GM18511 (cell line): ENCODE results near the gene CDK6.
"Not testable (repeated sequence)": the region's sequence is repeated elsewhere in the genome, so short reads cannot be mapped to it uniquely, and the experiment has no call there.

ENCODE experiments used
- ATAC-seq: cut with Tn5 transposase; IDR thresholded peaks from one replicate; pipeline ENCODE4 v1.9.1; 2021; ENCODE audit warnings: mild to moderate bottlenecking, moderate library complexity; ENCODE audit not compliant: unreplicated experiment

The CDK6 gene

GRCh38 chr7:92604517-92604916 lies 231.9 kb downstream of the CDK6 start:
- not testable (repeated sequence) for ATAC-seq

GRCh38 chr7:92603089-92603445 lies 233.3 kb downstream of the CDK6 start:
- no peak for ATAC-seq

GRCh38 chr7:92602352-92603088 lies 233.9 kb downstream of the CDK6 start:
- no peak for ATAC-seq

GRCh38 chr7:92598310-92598981 lies 237.9 kb downstream of the CDK6 start:
- peak; percentile 80 for ATAC-seq

- ATAC-seq, result no peak
Observed at GRCh38 chr7:92595281-92595680, 241.1 kb downstream of the CDK6 start.

GRCh38 chr7:92594746-92595145 lies 241.6 kb downstream of the CDK6 start:
- ATAC-seq, result no peak

GRCh38 chr7:92590711-92591310 lies 245.6 kb downstream of the CDK6 start:
- no peak for ATAC-seq

GRCh38 chr7:92589056-92589455 lies 247.3 kb downstream of the CDK6 start:
- ATAC-seq, result no peak

GRCh38 chr7:92588561-92588960 lies 247.8 kb downstream of the CDK6 start:
- no peak for ATAC-seq

GRCh38 chr7:92586841-92587240 lies 249.5 kb downstream of the CDK6 start:
- ATAC-seq, result no peak

GRCh38 chr7:92586403-92586802 lies 250.0 kb downstream of the CDK6 start:
- ATAC-seq, result no peak

GRCh38 chr7:92584953-92585352 lies 251.4 kb downstream of the CDK6 start:
- no peak for ATAC-seq

- no peak for ATAC-seq
Observed at GRCh38 chr7:92582948-92583347, 253.4 kb downstream of the CDK6 start.

GRCh38 chr7:92576296-92576695 lies 260.1 kb downstream of the CDK6 start:
- ATAC-seq, result no peak

- ATAC-seq, result no peak
Observed at GRCh38 chr7:92569137-92569536, 267.2 kb downstream of the CDK6 start.

GRCh38 chr7:92567460-92567859 lies 268.9 kb downstream of the CDK6 start:
- ATAC-seq, result no peak

- ATAC-seq, result no peak
Observed at GRCh38 chr7:92563345-92563744, 273.0 kb downstream of the CDK6 start.

GRCh38 chr7:92560602-92561001 lies 275.8 kb downstream of the CDK6 start:
- no peak for ATAC-seq

- ATAC-seq, result no peak
Observed at GRCh38 chr7:92557808-92558362, 278.5 kb downstream of the CDK6 start.

- ATAC-seq, result no peak
Observed at GRCh38 chr7:92557249-92557648, 279.1 kb downstream of the CDK6 start.
